A375 (cell line): ENCODE results near the gene CBLIF. TPM values are rescaled to one million over a fixed set of nuclear protein-coding genes. Genes with fewer than 3 reads are reported as not detected.

ENCODE experiments used
- total RNA-seq: library from RNA; depleted of rRNA; stranded (reverse); fragments of >200 nt; shearing (Covaris generic); gene quantifications from 2 replicates; pipeline ENCODE4 v1.2.3, GENCODE V29; 2014; rRNA removed

The CBLIF gene
- total RNA-seq: not detected in 2 replicates

DNA sequence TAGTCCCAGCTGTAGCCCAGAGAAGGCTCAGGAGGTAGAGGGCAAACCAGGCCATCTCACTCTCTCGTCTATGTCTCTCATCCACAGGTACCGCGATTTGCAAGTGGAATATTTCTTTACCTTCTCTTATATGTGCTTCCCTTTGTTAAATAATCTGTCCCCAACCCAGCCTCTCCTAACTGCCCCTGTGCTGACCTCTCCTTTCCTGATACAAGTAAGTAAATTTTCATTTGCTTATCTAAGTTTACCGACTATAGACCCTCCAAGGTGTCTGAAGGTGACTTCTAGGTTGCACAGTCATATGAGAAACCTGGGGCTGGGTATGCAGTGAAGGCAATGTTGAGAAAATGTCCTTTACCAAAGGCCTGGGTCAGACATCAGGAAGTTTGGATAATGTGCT lies at the start of gene CBLIF:
CBLIF (minus strand) TSS at position 101 of the 400 bp plus-strand sequence; CDS start at position 55, 46 bp downstream.

DNA sequence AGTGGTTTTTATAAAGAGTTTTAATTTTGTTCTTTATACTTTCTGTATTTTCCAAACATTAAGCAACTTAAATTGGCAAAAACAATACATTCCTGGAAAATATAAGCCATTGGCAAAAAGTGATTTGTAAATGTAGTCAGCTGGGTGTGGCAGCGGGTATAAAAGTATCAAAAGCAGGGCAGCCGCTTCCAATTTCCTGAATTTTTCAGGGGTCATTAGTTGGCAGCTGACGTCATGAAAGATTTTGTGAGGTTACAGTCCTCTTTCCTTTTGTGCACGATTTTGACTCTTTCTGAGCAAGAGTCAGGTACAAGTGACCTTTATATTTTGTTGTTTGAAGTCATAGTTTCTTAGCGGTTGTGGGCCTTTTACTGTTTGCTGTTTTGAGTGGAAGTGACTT lies 33.3 kb upstream of the CBLIF start, which contains the start of gene OOSP3:
OOSP3 (plus strand) TSS at position 208 of the 400 bp plus-strand sequence; CDS start at position 235, 27 bp downstream.

GRCh38 chr11:59866397-59866796 lies 21.1 kb upstream of the CBLIF start, which contains the start of gene TCN1:
TCN1 (minus strand) TSS chr11:59866487; CDS start chr11:59866470, 17 bp downstream.

DNA sequence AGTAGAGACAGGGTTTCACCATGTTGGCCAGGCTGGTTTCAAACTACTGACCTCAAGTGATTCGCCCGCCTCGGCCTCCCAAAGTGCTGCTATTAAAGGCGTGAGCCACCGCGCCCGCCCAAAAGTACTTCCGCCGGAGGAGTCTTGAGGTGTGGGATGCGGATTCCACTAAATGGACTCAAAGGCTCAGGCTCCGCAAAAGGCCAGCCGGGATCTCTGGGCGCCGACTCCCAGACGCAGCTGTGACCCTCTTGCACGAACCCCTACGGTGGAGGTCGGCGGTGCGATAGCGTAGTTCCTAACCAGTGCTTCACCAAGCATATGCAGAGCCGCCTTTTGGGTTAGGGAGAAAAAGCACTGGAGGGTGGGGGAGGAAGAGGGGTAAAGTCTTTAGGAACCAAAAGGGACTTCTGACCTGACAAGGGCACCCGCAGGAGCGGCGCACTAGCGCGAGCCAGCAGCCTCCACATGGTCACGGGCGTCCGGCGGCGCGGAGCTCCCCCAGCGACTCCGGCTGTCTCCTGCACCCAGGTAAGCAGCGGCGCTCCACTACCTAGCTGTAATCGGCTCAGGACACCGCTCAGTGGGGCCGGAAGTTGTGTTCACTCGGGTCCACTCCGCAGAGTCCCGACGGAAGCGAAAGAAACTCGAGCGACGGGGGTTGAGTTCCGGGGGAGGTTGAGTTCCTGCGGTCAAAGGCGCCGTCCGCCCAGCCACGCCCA lies 34.9 kb downstream of the CBLIF start, which contains the start of gene MRPL16:
MRPL16 (minus strand) TSS at position 590 of the 722 bp plus-strand sequence; CDS start at position 470, 120 bp downstream.

Other genes with a start within 250 kb of the CBLIF start
- 22.4 and 26.4 TPM in 2 replicates for gene OSBP, start 229.7 kb downstream of the CBLIF start, total RNA-seq
- 13.2 and 14.6 TPM in 2 replicates for gene PATL1, start 176.5 kb downstream of the CBLIF start, total RNA-seq
- not detected in 2 replicates for gene OR10V1, start 131.7 kb downstream of the CBLIF start, total RNA-seq
- 27.3 and 31.0 TPM in 2 replicates for gene STX3, start 90.1 kb downstream of the CBLIF start, total RNA-seq
- 88.9 and 99.5 TPM in 2 replicates for gene MRPL16, start 34.7 kb downstream of the CBLIF start, total RNA-seq
- gene TCN1, start 21.0 kb upstream of the CBLIF start, total RNA-seq: 2.2 and 8.6 TPM in 2 replicates
- not detected in 2 replicates for gene OOSP3, start 33.3 kb upstream of the CBLIF start, total RNA-seq
- gene OOSP1, start 92.9 kb upstream of the CBLIF start, total RNA-seq: not detected in 2 replicates
- gene OOSP4A, start 118.5 kb upstream of the CBLIF start, total RNA-seq: not detected in 2 replicates
- gene OOSP4B, start 171.7 kb upstream of the CBLIF start, total RNA-seq: not detected in 2 replicates
- not detected in 2 replicates for gene OOSP2, start 194.9 kb upstream of the CBLIF start, total RNA-seq
- gene MS4A3, start 211.2 kb upstream of the CBLIF start, total RNA-seq: not detected in 2 replicates
- not detected in 2 replicates for gene MS4A2, start 243.2 kb upstream of the CBLIF start, total RNA-seq